ENCODE data around the gene USP3. TPM values are rescaled to one million over a fixed set of nuclear protein-coding genes. Genes with fewer than 3 reads are reported as not detected.
A peak's percentile ranks its signal among the peaks of the same experiment; 100 is the strongest.

Gene USP3
- total and polyA plus RNA-seq, 2 of the 4 experiments (the other 2 are of a cell fraction), result 17.3 to 52.3 TPM

GRCh38 chr15:63610209-63610841, 105.9 kb downstream of the USP3 start:
- Histone ChIP-seq H3K18ac (ENCODE audit: low read depth, low read length) (no peak overlapping the region), H3K27me3 (ENCODE audit: control insufficient read depth, insufficient read depth, low read length) (no peaks in the 10 kb centered on the region), H2BK20ac (ENCODE audit: low read depth, low read length) (no peak overlapping the region; the same call in 1 of the 2 replicates), H3K79me1 (ENCODE audit: low read depth in 1 of 2, low read length in 2 of 2) (no peaks in the 10 kb centered on the region), H2AK9ac (replicated peaks; ENCODE audit: low read depth, low read length, poor library complexity) (peak overlapping the region; percentile 48), H4K8ac (ENCODE audit: low read depth in 2 of 2, low read length in 2 of 2) (peak overlapping the region in 1 of 2 experiments; percentile 50; a peak in 1 of 4 replicates), H2AFZ (replicated peaks; ENCODE audit: low read length, poor library complexity) (peak overlapping the region; percentile 16), H2BK120ac (ENCODE audit: low read depth, low read length) (no peak overlapping the region), H3K4me2 (ENCODE audit: low read depth, low read length) (no peak overlapping the region; the same call in 1 of the 2 replicates), H3K9ac (ENCODE audit: low read depth, low read length) (peak overlapping the region; percentile 9; the same call in 1 of the 2 replicates), H3K4me1 (ENCODE audit: control insufficient read depth, insufficient read depth, low read length) (peaks cover 5% of the 10 kb centered on the region; the same call in 1 of the 2 replicates), H2BK5ac (ENCODE audit: low read depth, low read length, poor library complexity, severe bottlenecking) (no peak overlapping the region), H3K9me3 (ENCODE audit: control insufficient read depth, insufficient read depth, low read length) (no peaks in the 10 kb centered on the region), H4K20me1 (ENCODE audit: insufficient read depth, low read length) (peaks cover 6% of the 10 kb centered on the region; the same call in 1 of the 2 replicates), H3K56ac (ENCODE audit: extremely low read depth, insufficient read depth, low read length) (no peak overlapping the region), H3K4ac (ENCODE audit: low read depth, low read length) (peak overlapping the region; percentile 41), H3K9me1 (ENCODE audit: insufficient read depth, low read length) (peaks cover 2% of the 10 kb centered on the region; the same call in 1 of the 2 replicates), H4K5ac (ENCODE audit: low read depth, low read length) (no peak overlapping the region), H3K27ac (ENCODE audit: insufficient read depth, low read length) (peak overlapping the region; percentile 23; the same call in 1 of the 2 replicates), H3K36me3 (ENCODE audit: control insufficient read depth, insufficient read depth, low read length) (peaks cover 29% of the 10 kb centered on the region), H3K23ac (ENCODE audit: low read depth, low read length) (no peak overlapping the region), H2BK15ac (ENCODE audit: low read depth, low read length) (no peak overlapping the region), H3K4me3 (ENCODE audit: insufficient read depth, low read depth, low read length) (no peak overlapping the region), H3K14ac (replicated peaks; ENCODE audit: low read depth, low read length) (peak overlapping the region; percentile 6), H2AK5ac (ENCODE audit: low read depth, low read length) (no peak overlapping the region), H4K91ac (ENCODE audit: insufficient read depth, low read depth, low read length) (no peak overlapping the region)
- dilution Hi-C loops (cut with HindIII; ENCODE audit: low sequenced_read_pairs, unreplicated experiment) (no loop called here), intact Hi-C loops (cut with micrococcal nuclease) (loop anchor here (1.0 to 5.0 kb wide), 2 partner anchors 282 to 457 kb away; no protein-coding TSS in a partner anchor), in situ Hi-C loops (cut with MboI; ENCODE audit: low sequenced_read_pairs) (no loop called here)
- POLR2A ChIA-PET (ENCODE audit: unreplicated experiment), result no interaction called here
- ATAC-seq (ENCODE audit: low read depth) (peak; percentile 98), DNase-seq (peak; percentile 82)
- WGBS, 2 experiments (ENCODE audit: extremely low coverage in 2 of 2, insufficient read length in 1 of 2), result no CpG with 5 or more reads among the region's 6 CpGs
- CTCF ChIA-PET, result interaction anchor here (0.6 to 1.3 kb wide), 12 partner anchors 10 to 489 kb away, joined by 3 to 6 read pairs (median 3); no protein-coding TSS in a partner anchor
- no TSS peak for BruUV-seq (replicated peaks)
- peak; percentile 19; the same call in 1 of the 2 replicates for TF ChIP-seq MXI1 (IDR thresholded peaks at IDR 0.05; ENCODE audit: borderline replicate concordance, low read depth, low read length)
- TF ChIP-seq BHLHE40 (IDR thresholded peaks at IDR 0.05; ENCODE audit: low read depth, low read length), result no peak
- TF ChIP-seq USF2 (IDR thresholded peaks at IDR 0.05; ENCODE audit: low read depth, low read length), result no peak
- no peak for TF ChIP-seq POLR2A (IDR thresholded peaks at IDR 0.05; ENCODE audit: low read depth, low read length)
- no peak for TF ChIP-seq RCOR1 (IDR thresholded peaks at IDR 0.05; ENCODE audit: insufficient replicate concordance, low read length)
- no peak; the same call in 1 of the 2 replicates for TF ChIP-seq CHD1 (IDR thresholded peaks at IDR 0.05; ENCODE audit: low read depth, low read length)
- no peak for TF ChIP-seq RFX5 (IDR thresholded peaks at IDR 0.05; ENCODE audit: low read depth, low read length)
- no peak for TF ChIP-seq CEBPB (IDR thresholded peaks at IDR 0.05; ENCODE audit: low read depth, low read length)
- no peak for TF ChIP-seq FOS (IDR thresholded peaks at IDR 0.05; ENCODE audit: low read depth, low read length)
- peak; percentile 25; the same call in 1 of the 2 replicates for TF ChIP-seq MAFK (IDR thresholded peaks at IDR 0.05; ENCODE audit: low read depth, low read length)
- peak; percentile 72 for TF ChIP-seq SMC3 (IDR thresholded peaks at IDR 0.05; ENCODE audit: low read depth, low read length)
- peak; percentile 86 for TF ChIP-seq CTCF (conservative IDR thresholded peaks at IDR 0.05; ENCODE audit: low read depth, low read length)
- peak; percentile 83 for TF ChIP-seq RAD21 (IDR thresholded peaks at IDR 0.05; ENCODE audit: low read length)
- peak; percentile 50; the same call in 1 of the 2 replicates for TF ChIP-seq NFE2L2 (IDR thresholded peaks at IDR 0.05; ENCODE audit: low read depth, low read length)
- TF ChIP-seq ELK1 (IDR thresholded peaks at IDR 0.05; ENCODE audit: borderline replicate concordance, low read depth, low read length), result no peak
